ENCODE data around the gene RAD51B.
A peak's percentile ranks its signal among the peaks of the same experiment; 100 is the strongest.

Gene RAD51B

DNA sequence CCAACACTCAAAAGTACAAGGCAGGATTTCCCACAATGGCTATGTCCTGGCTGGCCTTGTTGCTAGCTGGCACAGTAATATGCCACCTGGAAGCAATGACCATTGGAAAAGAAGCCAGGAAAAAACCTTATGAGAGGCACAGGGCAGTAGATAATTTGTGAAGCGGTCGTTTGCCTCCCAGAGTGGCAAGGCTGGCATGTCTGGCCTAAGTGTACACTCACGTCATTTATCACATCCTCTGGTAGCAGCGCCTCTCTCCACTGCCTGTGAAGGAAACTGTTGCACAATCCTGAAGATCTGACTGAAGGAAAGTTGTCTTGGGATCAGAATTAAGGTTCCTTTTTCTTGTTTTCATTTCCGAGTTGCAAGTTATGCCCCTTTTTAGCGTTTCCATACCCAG, 564.8 kb downstream of the RAD51B start:
- Histone ChIP-seq H3K4me2 (no peak overlapping the region), H3K27ac (no peak overlapping the region), H3K9ac (no peak overlapping the region)

DNA sequence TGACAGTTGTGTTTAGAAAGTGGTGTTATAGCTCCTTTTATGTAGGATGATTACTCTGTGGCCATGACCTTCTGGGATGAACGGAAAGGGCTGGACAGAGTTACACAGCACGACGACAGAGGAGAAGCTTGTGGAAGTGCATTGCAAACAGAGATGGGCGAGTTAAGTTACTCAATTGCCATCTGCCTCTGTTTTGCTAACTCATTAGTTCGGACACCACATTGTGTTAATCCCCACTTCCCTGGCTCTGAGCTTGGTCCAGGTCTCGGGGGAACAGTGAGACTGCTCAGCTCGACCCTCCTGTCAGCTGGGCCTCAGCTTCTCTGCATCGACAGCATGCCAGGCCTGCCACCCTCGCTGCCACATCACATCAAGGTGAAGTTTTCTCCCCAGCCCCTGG, 565.3 kb downstream of the RAD51B start:
- Histone ChIP-seq H3K36me3 (no peaks in the 10 kb centered on the region), H3K4me1 (peaks cover 29% of the 10 kb centered on the region), H3K4me2 (no peak overlapping the region), H3K4me3 (no peak overlapping the region), H4K20me1 (no peaks in the 10 kb centered on the region), H3K9ac (no peak overlapping the region), H3K27me3 (no peaks in the 10 kb centered on the region), H3K9me3 (no peaks in the 10 kb centered on the region), H3K27ac (no peak overlapping the region)
- no peak for TF ChIP-seq Cebpa-rat (IDR thresholded peaks at IDR 0.05)

More for the DNA sequence above, 564.8 kb downstream of the RAD51B start:
- no peaks in the 10 kb centered on the region for H3K27me3 ChIP-seq
- peak; percentile 50; the same call in 1 of the 2 replicates for TF ChIP-seq Cebpa-rat (IDR thresholded peaks at IDR 0.05)
- peaks cover 29% of the 10 kb centered on the region for H3K4me1 ChIP-seq
- no peak overlapping the region for H3K4me3 ChIP-seq
- no peaks in the 10 kb centered on the region for H3K36me3 ChIP-seq
- H4K20me1 ChIP-seq = no peaks in the 10 kb centered on the region
- no peaks in the 10 kb centered on the region for H3K9me3 ChIP-seq

DNA sequence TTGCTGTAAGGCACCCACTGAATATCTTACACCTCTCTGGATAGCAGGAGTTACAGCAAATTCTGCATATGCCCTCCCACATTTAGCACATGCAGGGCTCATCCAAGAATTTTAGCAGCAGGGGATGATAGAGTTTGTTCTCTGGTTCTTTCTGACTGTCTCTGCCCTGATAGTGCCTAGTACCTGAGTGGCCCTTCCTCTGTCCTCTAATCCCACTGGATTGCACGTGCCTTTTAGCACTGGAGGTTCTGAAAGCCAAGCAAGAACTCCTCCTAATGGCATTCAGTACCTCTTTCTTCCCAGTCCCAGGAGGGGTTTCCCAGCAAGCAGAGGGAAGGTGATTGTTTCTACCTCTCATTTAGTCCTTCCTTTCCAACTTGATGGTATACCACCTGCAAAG, 566.9 kb downstream of the RAD51B start:
- H3K4me2 ChIP-seq = no peak overlapping the region
- H3K27me3 ChIP-seq = no peaks in the 10 kb centered on the region
- H3K9me3 ChIP-seq = no peaks in the 10 kb centered on the region
- no peaks in the 10 kb centered on the region for H4K20me1 ChIP-seq
- H3K9ac ChIP-seq = no peak overlapping the region
- no peak overlapping the region for H3K27ac ChIP-seq
- H3K36me3 ChIP-seq = no peaks in the 10 kb centered on the region
- peaks cover 29% of the 10 kb centered on the region for H3K4me1 ChIP-seq
- no peak overlapping the region for H3K4me3 ChIP-seq
- no peak for TF ChIP-seq Cebpa-rat (IDR thresholded peaks at IDR 0.05)

DNA sequence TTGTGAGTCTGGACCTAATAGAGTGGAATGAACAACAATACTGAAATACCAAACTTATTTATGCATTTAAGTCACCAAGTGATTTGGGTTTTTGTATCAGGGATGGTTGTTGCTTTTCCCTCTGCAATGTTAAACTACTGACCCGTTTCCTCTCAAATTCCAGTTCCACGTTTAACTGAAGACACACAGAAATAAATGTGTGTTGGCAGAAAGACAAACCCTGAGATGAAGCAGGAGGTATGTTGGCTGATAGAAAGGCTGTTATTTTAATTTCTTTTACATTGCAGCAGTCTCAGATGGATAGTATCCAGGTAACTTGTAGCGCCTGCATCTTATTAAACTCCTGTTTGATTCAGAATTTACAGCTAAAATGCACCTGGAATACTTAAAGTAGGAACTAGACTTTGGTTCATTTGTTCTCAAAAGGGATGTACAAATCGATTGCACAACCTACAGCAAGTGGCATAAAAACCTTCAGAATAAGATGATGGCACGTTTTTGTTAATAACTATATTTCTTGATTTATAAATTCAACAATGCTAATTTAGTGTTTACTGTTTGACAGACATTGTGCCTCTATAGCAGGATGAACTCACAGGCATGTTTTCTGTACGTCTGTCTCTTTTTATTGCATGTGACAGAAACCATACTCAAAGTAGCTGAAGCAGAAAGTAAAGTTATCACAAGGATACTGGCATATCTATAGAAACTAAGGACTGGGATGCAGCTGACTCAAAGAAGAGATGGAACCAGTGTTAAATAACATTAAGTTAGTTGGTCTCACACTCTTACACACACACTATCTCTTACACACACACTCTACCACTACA, 567.6 kb downstream of the RAD51B start:
- Histone ChIP-seq H4K20me1 (no peaks in the 10 kb centered on the region), H3K36me3 (no peaks in the 10 kb centered on the region), H3K9ac (no peak overlapping the region), H3K27me3 (no peaks in the 10 kb centered on the region), H3K4me1 (peaks cover 30% of the 10 kb centered on the region), H3K4me3 (no peak overlapping the region), H3K27ac (no peak overlapping the region), H3K9me3 (no peaks in the 10 kb centered on the region), H3K4me2 (0 out of 2 replicates have a peak overlapping the region, but pooled peaks have one; percentile 2)
- peak; percentile 30; the same call in 1 of the 2 replicates for TF ChIP-seq Cebpa-rat (IDR thresholded peaks at IDR 0.05)

DNA sequence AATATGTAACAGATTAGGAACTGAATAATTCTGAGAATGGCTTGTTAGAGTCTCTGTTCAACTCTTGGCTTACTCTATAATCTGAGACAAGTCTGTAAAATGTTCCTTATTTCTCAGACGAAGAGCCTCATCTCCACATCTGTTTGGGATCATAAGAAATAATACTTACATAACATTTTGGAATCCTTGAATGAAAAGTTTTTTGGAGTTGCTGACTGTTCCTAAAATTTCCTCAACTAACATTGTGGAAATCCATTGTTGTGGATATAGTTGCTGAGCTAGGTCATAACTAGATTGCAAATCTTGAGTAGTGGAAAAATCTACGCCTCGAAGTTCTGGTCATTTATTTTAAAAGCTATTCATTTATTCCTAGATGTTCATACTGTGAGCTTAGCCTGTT, 570.4 kb downstream of the RAD51B start:
- no peak for TF ChIP-seq Cebpa-rat (IDR thresholded peaks at IDR 0.05)
- Histone ChIP-seq H3K4me3 (no peak overlapping the region), H3K27me3 (no peaks in the 10 kb centered on the region), H3K4me2 (no peak overlapping the region), H4K20me1 (no peaks in the 10 kb centered on the region), H3K4me1 (peaks cover 40% of the 10 kb centered on the region), H3K9me3 (no peaks in the 10 kb centered on the region), H3K36me3 (no peaks in the 10 kb centered on the region), H3K27ac (no peak overlapping the region), H3K9ac (no peak overlapping the region)

DNA sequence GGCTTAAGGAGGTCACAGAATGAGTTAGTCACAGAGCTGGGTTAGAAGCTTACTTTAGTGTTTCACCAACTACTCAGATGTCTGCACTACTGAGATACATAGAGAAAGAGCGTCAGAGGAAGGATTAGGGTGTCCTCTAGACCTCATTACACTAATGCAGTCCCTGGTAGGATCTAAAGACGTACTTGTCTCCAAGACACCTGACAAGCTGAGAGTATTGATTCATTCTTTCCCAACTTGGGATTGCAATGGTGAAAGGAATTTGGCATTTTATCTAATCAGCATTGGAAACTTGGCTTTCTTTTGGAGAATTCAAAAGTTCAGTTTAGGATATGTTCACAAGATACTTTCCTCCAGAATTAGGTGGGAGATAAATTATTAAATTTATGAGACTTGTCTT, 571.2 kb downstream of the RAD51B start:
- Histone ChIP-seq H3K9ac (no peak overlapping the region), H3K27me3 (no peaks in the 10 kb centered on the region), H3K4me3 (no peak overlapping the region), H3K27ac (no peak overlapping the region), H3K36me3 (no peaks in the 10 kb centered on the region), H4K20me1 (no peaks in the 10 kb centered on the region), H3K9me3 (no peaks in the 10 kb centered on the region), H3K4me1 (peaks cover 47% of the 10 kb centered on the region), H3K4me2 (no peak overlapping the region)
- TF ChIP-seq Cebpa-rat (IDR thresholded peaks at IDR 0.05) = no peak

DNA sequence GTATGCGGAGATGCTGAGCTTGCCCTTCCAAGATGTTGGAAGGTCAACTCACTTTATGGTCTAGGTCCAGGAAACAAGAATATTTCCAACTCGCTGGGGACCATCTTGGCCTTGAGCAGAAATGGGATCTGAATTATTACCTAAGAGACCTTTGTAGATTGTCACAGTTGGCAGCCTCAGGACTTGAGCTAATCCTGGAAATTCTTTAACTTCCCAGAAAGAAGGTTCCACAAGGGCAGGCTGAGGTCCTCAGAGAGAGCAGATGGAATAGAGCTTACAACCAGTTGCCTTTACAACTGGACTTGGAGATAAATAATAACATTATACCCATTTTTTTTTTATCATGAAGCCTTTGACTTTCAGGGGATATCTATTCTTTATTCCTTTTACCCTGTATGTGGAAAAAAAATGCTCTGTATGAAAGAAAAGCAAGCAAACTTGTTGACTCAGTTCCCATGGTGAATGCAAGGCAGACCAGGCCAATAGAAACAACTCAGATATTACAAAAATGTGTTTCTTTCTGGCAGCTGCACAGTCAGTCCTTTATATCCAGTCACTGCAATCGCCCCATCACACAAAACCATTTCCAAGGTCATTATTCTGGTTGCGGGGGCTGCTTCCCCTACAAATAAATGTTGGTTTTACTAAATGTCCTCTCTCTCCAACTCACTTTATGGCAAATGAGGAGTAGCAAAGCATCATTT, 571.9 kb downstream of the RAD51B start:
- H3K9me3 ChIP-seq = no peaks in the 10 kb centered on the region
- H3K27me3 ChIP-seq = no peaks in the 10 kb centered on the region
- no peaks in the 10 kb centered on the region for H3K36me3 ChIP-seq
- H3K9ac ChIP-seq = no peak overlapping the region
- H3K4me3 ChIP-seq = no peak overlapping the region
- H3K4me1 ChIP-seq = peaks cover 47% of the 10 kb centered on the region
- H3K4me2 ChIP-seq = no peak overlapping the region
- no peak overlapping the region for H3K27ac ChIP-seq
- H4K20me1 ChIP-seq = no peaks in the 10 kb centered on the region
- no peak for TF ChIP-seq Cebpa-rat (IDR thresholded peaks at IDR 0.05)

DNA sequence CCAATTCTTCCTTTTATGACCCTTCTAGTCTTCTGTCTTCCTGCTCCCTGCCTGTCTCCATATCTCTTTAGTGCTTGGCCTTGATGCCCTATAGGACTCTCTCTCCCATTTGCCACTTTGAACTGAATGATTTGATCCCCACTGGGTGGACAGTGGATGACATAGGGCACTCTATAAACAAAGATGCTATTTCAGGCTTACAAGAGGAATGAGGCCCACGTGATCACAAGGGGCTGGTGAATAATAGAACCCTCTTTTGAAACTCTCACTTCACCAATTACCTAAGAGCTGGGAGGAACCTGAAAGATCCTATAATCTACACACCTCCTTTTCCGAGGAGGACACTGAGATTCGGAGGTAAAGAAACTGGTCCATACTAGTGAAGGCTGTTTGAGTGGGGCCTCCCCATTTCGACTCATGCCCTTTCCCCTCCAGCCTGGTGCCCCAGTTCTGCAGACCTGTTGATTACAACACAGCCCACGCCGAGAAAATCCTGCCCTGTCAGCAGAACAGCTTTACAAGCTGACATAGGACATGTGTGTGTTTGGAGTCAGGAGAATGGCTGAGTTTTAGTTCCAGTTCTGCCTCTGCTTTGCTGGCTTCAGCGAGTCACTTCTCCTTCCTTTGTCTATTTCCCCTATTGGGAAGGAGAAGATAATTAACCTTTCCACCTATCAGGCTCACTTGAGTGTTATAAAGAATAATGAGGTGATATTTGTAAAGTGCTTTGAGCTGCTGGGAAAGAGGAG, 573.0 kb downstream of the RAD51B start:
- peak overlapping the region; percentile 39; the same call in 1 of the 2 replicates for H3K27ac ChIP-seq
- peak overlapping the region; percentile 66 for H3K4me2 ChIP-seq
- H3K9me3 ChIP-seq = no peaks in the 10 kb centered on the region
- TF ChIP-seq Cebpa-rat (IDR thresholded peaks at IDR 0.05) = no peak
- H3K4me1 ChIP-seq = peaks cover 48% of the 10 kb centered on the region
- H3K9ac ChIP-seq = peak overlapping the region; percentile 1; the same call in 1 of the 2 replicates
- H3K4me3 ChIP-seq = no peak overlapping the region
- H4K20me1 ChIP-seq = no peaks in the 10 kb centered on the region
- H3K27me3 ChIP-seq = no peaks in the 10 kb centered on the region
- no peaks in the 10 kb centered on the region for H3K36me3 ChIP-seq

DNA sequence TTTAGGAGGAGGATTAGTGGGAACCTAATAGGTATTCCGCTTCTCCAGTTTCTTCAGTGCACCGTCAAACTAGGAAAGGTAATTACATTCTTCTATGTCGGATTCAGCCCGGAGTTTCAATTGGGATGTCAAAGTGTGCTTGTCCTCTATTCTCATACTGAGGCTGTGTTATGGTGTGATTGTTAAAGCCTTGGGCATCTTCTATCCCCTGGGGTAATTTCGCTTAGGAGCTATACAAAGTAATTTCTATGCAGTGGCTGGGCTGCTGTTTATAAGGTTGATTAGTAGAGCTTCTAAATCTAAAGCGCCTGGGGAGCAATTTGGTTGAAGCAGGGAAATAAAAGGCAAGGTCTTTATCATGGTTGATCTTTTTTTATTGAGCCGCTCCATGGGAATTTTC, 573.7 kb downstream of the RAD51B start:
- Histone ChIP-seq H3K4me1 (peaks cover 54% of the 10 kb centered on the region), H3K27me3 (no peaks in the 10 kb centered on the region), H3K4me3 (no peak overlapping the region), H3K27ac (0 out of 2 replicates have a peak overlapping the region, but pooled peaks have one; percentile 51), H3K4me2 (peak overlapping the region; percentile 66), H4K20me1 (no peaks in the 10 kb centered on the region), H3K36me3 (no peaks in the 10 kb centered on the region), H3K9me3 (no peaks in the 10 kb centered on the region), H3K9ac (peak overlapping the region; percentile 1; the same call in 1 of the 2 replicates)
- TF ChIP-seq Cebpa-rat (IDR thresholded peaks at IDR 0.05) = no peak
